Endodermal cell (in vitro differentiated cells): Measurements from ENCODE around the gene AIG1. TPM values are rescaled to one million over a fixed set of nuclear protein-coding genes. Genes with fewer than 3 reads are reported as not detected.

ENCODE experiments used
- DNase-seq: peaks from one replicate; pipeline ENCODE4 v3.0.0-alpha.2; 2017
- H3K27ac ChIP-seq: 2 replicates; pipeline ENCODE4 v1.5.1; 2013; ENCODE audit warnings: mild to moderate bottlenecking, low read depth, low read length, moderate library complexity
- H3K27me3 ChIP-seq: 2 replicates; pipeline ENCODE4 v1.6.1; 2013; ENCODE audit warnings: mild to moderate bottlenecking, low read length, moderate library complexity; ENCODE audit not compliant: insufficient read depth, control insufficient read depth, poor library complexity, severe bottlenecking
- H3K36me3 ChIP-seq: 2 replicates; pipeline ENCODE4 v1.7.0; 2013; ENCODE audit warnings: mild to moderate bottlenecking, low read length, moderate library complexity; ENCODE audit not compliant: control insufficient read depth, insufficient read depth
- H3K4me1 ChIP-seq: one replicate; pipeline ENCODE4 v1.7.0; 2013; ENCODE audit warnings: low read length; ENCODE audit not compliant: control insufficient read depth, insufficient read depth
- H3K4me3 ChIP-seq: 2 replicates; pipeline ENCODE4 v1.5.1; 2013; ENCODE audit warnings: mild to moderate bottlenecking, low read length, moderate library complexity
- H3K9ac ChIP-seq: 2 replicates; pipeline ENCODE4 v1.6.1; 2013; ENCODE audit warnings: mild to moderate bottlenecking, low read length, moderate library complexity; ENCODE audit not compliant: poor library complexity, severe bottlenecking; ENCODE audit errors: extremely low read depth
- H3K9me3 ChIP-seq: 2 replicates; pipeline ENCODE4 v1.6.1; 2013; ENCODE audit warnings: mild to moderate bottlenecking, low read length, moderate library complexity; ENCODE audit not compliant: control insufficient read depth
- H3K27ac Mint-ChIP-seq: 2 replicates; pipeline ENCODE4 v1.8.0; 2020; ENCODE audit warnings: mixed read lengths
- H3K27me3 Mint-ChIP-seq: 2 replicates; pipeline ENCODE4 v1.8.0; 2021; ENCODE audit warnings: mild to moderate bottlenecking, mixed read lengths; ENCODE audit not compliant: insufficient read depth
- H3K36me3 Mint-ChIP-seq: 2 replicates; pipeline ENCODE4 v1.8.0; 2020; ENCODE audit warnings: low read depth, mixed read lengths
- H3K4me1 Mint-ChIP-seq: 2 replicates; pipeline ENCODE4 v1.8.0; 2020; ENCODE audit warnings: mixed read lengths
- H3K4me3 Mint-ChIP-seq: 2 replicates; pipeline ENCODE4 v1.8.0; 2020; ENCODE audit warnings: mild to moderate bottlenecking, moderate library complexity, mixed read lengths
- H3K9me3 Mint-ChIP-seq: 2 replicates; pipeline ENCODE4 v1.8.0; 2020; ENCODE audit warnings: mild to moderate bottlenecking, mixed read lengths
- WGBS, 2 experiments: methylation state at CpG; one replicate each; pipeline versions ENCODE4 v1.1.5 to v1.1.7; 2013; ENCODE audit warnings: missing lambda C conversion rate in 2 of 2, mixed read lengths in 1 of 2; ENCODE audit not compliant: insufficient coverage in 1 of 2, insufficient read length in 1 of 2; 5-methylcytosine and 5-hydroxymethylcytosine counted together
- total RNA-seq, 2 donors: library from RNA; stranded (reverse); fragmentation: NEBNext Ultra II Directional in 1 of 2; extraction: Animal tissue kit (Norgen Biotek cat#: 25700) in 1 of 2; gene quantifications; 2 replicates in 1 of 2; 3 replicates in 1 of 2; pipeline ENCODE4 v1.2.1, GENCODE V29; 2021
- TF ChIP-seq, protein P1 (sequence below): fragments of 200-600 bp; sonication (generic); conservative IDR thresholded peaks from 2 replicates; pipeline ENCODE4 v1.5.0; 2021; ENCODE audit warnings: antibody characterized with exemption, mild to moderate bottlenecking

AIG1 gene
- total RNA-seq, 2 donors from 2014 or later, result 23.0 to 25.2 TPM

DNA sequence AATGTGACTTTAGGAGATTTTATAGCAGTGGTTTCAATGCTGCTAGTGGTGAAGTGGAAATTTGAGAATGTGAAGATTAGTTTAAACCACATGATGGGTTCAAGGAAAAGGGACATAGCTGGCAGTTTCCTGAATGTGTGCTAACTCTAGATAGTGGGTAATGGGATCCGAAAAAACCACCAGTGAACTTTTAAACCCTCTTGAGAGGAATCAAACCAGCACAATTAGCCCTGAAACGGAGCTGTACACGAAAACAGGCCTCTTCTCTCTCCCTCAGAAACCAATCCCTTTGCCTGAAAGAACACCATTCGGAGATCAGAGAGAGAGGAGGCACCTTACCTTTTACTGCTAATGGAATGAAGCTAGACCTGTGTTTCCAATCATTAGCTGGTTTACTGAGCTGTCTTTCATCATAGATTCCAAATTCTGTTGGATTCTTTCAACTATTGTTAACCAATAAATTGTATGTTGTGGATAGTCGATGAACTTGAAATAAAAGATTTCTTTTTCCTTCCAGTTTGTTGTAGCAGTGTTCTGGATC, 103.9 kb downstream of the AIG1 start:
- H3K27ac Mint-ChIP-seq, result no peak overlapping the region
- TF ChIP-seq, protein P1, sequence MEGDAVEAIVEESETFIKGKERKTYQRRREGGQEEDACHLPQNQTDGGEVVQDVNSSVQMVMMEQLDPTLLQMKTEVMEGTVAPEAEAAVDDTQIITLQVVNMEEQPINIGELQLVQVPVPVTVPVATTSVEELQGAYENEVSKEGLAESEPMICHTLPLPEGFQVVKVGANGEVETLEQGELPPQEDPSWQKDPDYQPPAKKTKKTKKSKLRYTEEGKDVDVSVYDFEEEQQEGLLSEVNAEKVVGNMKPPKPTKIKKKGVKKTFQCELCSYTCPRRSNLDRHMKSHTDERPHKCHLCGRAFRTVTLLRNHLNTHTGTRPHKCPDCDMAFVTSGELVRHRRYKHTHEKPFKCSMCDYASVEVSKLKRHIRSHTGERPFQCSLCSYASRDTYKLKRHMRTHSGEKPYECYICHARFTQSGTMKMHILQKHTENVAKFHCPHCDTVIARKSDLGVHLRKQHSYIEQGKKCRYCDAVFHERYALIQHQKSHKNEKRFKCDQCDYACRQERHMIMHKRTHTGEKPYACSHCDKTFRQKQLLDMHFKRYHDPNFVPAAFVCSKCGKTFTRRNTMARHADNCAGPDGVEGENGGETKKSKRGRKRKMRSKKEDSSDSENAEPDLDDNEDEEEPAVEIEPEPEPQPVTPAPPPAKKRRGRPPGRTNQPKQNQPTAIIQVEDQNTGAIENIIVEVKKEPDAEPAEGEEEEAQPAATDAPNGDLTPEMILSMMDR, result no peak

DNA sequence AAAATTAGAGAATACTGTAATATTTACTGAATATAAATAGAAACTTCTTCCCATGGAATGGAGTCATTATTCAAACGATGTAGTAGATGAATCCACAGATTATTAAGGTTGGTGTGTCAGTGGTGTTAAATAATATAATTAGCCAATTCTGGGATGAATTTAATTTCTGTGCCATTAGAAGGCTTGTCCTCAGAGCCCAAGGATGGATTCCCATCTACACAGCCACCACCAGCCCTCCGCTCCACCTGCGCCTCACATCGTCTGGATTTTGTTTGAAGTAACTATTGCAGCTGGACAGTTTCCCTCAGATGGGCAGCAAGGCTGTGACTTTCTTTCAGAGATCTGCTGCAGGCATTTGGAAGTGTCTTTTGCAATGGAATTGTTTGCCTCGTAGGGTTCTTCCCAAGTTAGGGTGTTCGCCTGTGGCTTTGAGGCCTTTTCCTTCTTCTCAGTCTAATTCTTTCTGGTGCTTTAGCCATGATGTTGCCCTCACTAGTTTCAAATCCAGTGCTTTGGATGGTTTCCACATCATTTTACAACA, 104.7 kb downstream of the AIG1 start:
- Histone ChIP-seq H3K36me3 (no peaks in the 10 kb centered on the region), H3K27me3 (peaks cover 11% of the 10 kb centered on the region), H3K9ac (no peak overlapping the region), H3K9me3 (no peaks in the 10 kb centered on the region), H3K4me1 (no peaks in the 10 kb centered on the region), H3K27ac (no peak overlapping the region), H3K4me3 (no peak overlapping the region)
- H3K27ac Mint-ChIP-seq, result no peak overlapping the region
- no peaks in the 10 kb centered on the region for H3K36me3 Mint-ChIP-seq
- no peak overlapping the region for H3K4me3 Mint-ChIP-seq
- no peak for DNase-seq
- whole genome bisulfite sequencing, 2 experiments, result 89 to 96% methylated on average over 4 to 6 of the region's 6 CpGs
- H3K9me3 Mint-ChIP-seq, result no peaks in the 10 kb centered on the region
- H3K4me1 Mint-ChIP-seq, result no peaks in the 10 kb centered on the region
- H3K27me3 Mint-ChIP-seq, result no peaks in the 10 kb centered on the region
- TF ChIP-seq, protein P1, result no peak

More for the DNA sequence above, 103.9 kb downstream of the AIG1 start:
- Histone ChIP-seq H3K9me3 (no peaks in the 10 kb centered on the region), H3K27me3 (peaks cover 11% of the 10 kb centered on the region), H3K36me3 (no peaks in the 10 kb centered on the region), H3K4me3 (no peak overlapping the region), H3K4me1 (no peaks in the 10 kb centered on the region), H3K27ac (no peak overlapping the region), H3K9ac (no peak overlapping the region)
- H3K4me1 Mint-ChIP-seq, result no peaks in the 10 kb centered on the region
- H3K9me3 Mint-ChIP-seq, result no peaks in the 10 kb centered on the region
- no peaks in the 10 kb centered on the region for H3K36me3 Mint-ChIP-seq
- H3K4me3 Mint-ChIP-seq, result no peak overlapping the region
- 93 to 100% methylated on average over 4 to 5 of the region's 5 CpGs for WGBS, 2 experiments
- H3K27me3 Mint-ChIP-seq, result no peaks in the 10 kb centered on the region
- no peak for DNase-seq

DNA sequence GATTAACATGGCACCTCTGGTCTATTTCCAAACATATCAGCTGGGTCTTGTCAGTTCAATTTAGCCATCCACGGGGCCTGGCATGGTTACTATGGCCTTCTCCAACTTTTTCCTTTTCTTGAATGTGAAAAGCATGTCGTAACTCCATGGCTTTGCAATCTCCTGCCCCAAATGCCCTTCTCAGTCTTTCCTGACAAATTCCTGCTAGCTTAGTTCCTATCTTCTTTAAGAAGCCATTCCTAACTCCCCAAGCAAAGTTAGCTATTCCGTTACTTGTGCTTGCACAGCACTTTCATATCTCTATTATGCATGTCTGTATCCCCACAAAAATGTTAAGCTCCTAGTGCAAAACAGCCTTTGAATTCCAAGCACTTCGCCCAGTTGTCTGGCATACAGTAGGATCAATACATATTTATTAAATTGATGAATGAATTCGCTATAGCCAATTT, 105.6 kb downstream of the AIG1 start:
- DNase-seq, result no peak
- H3K4me1 Mint-ChIP-seq, result no peaks in the 10 kb centered on the region
- Histone ChIP-seq H3K4me1 (no peaks in the 10 kb centered on the region), H3K36me3 (no peaks in the 10 kb centered on the region), H3K27me3 (peaks cover 11% of the 10 kb centered on the region), H3K9me3 (no peaks in the 10 kb centered on the region), H3K27ac (no peak overlapping the region), H3K4me3 (no peak overlapping the region), H3K9ac (no peak overlapping the region)
- TF ChIP-seq, protein P1, result no peak
- 89% methylated on average over 3 to 5 of the region's 5 CpGs for WGBS, 2 experiments
- H3K27ac Mint-ChIP-seq, result no peak overlapping the region
- no peaks in the 10 kb centered on the region for H3K36me3 Mint-ChIP-seq
- no peaks in the 10 kb centered on the region for H3K27me3 Mint-ChIP-seq
- H3K9me3 Mint-ChIP-seq, result no peaks in the 10 kb centered on the region
- no peak overlapping the region for H3K4me3 Mint-ChIP-seq
